BLaER1 (cell line): Measurements from ENCODE around the gene PTPRS.
"Not testable (repeated sequence)": the region's sequence is repeated elsewhere in the genome, so short reads cannot be mapped to it uniquely, and the experiment has no call there.

Experiments
- H3K27ac ChIP-seq: shearing (Covaris generic); formaldehyde crosslinking; 2 replicates; pipeline ENCODE4 v1.8.1; 2022
- H3K27me3 ChIP-seq: shearing (Covaris generic); formaldehyde crosslinking; 2 replicates; pipeline ENCODE4 v1.8.1; 2022
- H3K36me3 ChIP-seq: shearing (Covaris generic); formaldehyde crosslinking; 2 replicates; pipeline ENCODE4 v1.8.1; 2022
- H3K4me1 ChIP-seq: shearing (Covaris generic); formaldehyde crosslinking; 2 replicates; pipeline ENCODE4 v1.8.1; 2022
- H3K4me2 ChIP-seq: shearing (Covaris generic); formaldehyde crosslinking; 2 replicates; pipeline ENCODE4 v1.8.1; 2022
- H3K4me3 ChIP-seq: shearing (Covaris generic); formaldehyde crosslinking; 2 replicates; pipeline ENCODE4 v1.8.1; 2022
- H3K9ac ChIP-seq: shearing (Covaris generic); formaldehyde crosslinking; 2 replicates; pipeline ENCODE4 v1.8.1; 2022
- H3K9me3 ChIP-seq: shearing (Covaris generic); formaldehyde crosslinking; 2 replicates; pipeline ENCODE4 v1.8.1; 2022
- H4K20me1 ChIP-seq: shearing (Covaris generic); formaldehyde crosslinking; 2 replicates; pipeline ENCODE4 v1.8.1; 2022
- Cebpa-rat ChIP-seq: shearing (Covaris generic); IDR thresholded peaks from 2 replicates; pipeline ENCODE4 v1.8.1; 2022

PTPRS gene

GRCh38 chr19:5367530-5368133 lies 27.0 kb upstream of the PTPRS start:
- TF ChIP-seq Cebpa-rat, result no peak
- Histone ChIP-seq H3K27ac (no peak overlapping the region), H3K4me3 (no peak overlapping the region), H3K9ac (no peak overlapping the region), H4K20me1 (no peaks in the 10 kb centered on the region), H3K4me2 (no peak overlapping the region), H3K36me3 (no peaks in the 10 kb centered on the region), H3K27me3 (no peaks in the 10 kb centered on the region), H3K9me3 (no peaks in the 10 kb centered on the region), H3K4me1 (peaks cover 6% of the 10 kb centered on the region; the same call in 1 of the 2 replicates)

DNA sequence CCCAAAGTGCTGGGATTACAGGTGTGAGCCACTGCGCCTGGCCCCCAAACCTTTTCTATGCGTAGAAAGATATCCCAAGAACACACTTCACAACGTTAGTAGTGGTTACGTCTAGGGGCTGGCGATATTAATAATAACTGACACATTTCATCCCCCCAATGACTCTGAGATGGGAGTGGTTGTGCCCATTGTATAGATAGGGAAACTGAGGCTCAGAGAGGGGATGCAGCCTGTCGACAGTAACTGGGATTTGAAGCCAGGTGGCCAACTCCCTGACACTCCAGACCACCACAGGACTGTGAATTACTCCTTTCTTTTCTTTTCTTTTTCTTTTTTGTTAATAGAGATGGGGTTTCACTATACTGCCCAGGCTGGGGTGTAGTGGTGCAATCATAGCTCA lies 25.3 kb upstream of the PTPRS start:
- Histone ChIP-seq H3K27ac (no peak overlapping the region), H3K4me2 (no peak overlapping the region), H4K20me1 (no peaks in the 10 kb centered on the region), H3K27me3 (no peaks in the 10 kb centered on the region), H3K4me1 (peaks cover 6% of the 10 kb centered on the region; the same call in 1 of the 2 replicates), H3K9me3 (no peaks in the 10 kb centered on the region), H3K9ac (no peak overlapping the region), H3K36me3 (no peaks in the 10 kb centered on the region), H3K4me3 (no peak overlapping the region)
- no peak for TF ChIP-seq Cebpa-rat

DNA sequence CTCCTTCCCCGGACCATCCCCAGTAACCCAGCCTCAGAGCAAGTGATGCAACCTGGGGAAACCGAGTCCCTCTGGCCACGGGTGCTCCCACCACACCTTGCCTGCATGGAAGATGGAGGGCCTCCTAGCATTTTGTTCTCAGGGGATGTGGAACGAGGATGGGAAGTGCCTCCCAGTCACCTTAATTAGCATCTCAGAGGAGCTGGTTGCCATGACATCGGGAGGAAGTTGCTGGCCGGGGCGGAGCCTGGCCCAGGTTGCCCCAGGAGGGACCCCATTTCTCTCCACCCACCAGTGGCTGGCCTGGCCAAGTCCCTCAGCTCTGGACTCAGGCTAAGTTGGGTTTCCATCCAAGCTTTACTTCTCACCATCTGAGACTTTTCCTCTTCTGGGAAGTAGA lies 24.1 kb upstream of the PTPRS start:
- H3K9ac ChIP-seq, result no peak overlapping the region
- no peaks in the 10 kb centered on the region for H3K27me3 ChIP-seq
- no peaks in the 10 kb centered on the region for H4K20me1 ChIP-seq
- no peak overlapping the region; the same call in 1 of the 2 replicates for H3K4me2 ChIP-seq
- peaks cover 6% of the 10 kb centered on the region; the same call in 1 of the 2 replicates for H3K4me1 ChIP-seq
- H3K4me3 ChIP-seq, result no peak overlapping the region
- no peak for TF ChIP-seq Cebpa-rat
- no peaks in the 10 kb centered on the region for H3K36me3 ChIP-seq
- H3K27ac ChIP-seq, result no peak overlapping the region
- no peaks in the 10 kb centered on the region for H3K9me3 ChIP-seq

- H3K4me2 ChIP-seq, H3K9ac ChIP-seq, H3K4me1 ChIP-seq, H3K36me3 ChIP-seq, H3K27ac ChIP-seq, H3K9me3 ChIP-seq, H3K4me3 ChIP-seq, H3K27me3 ChIP-seq, H4K20me1 ChIP-seq: not testable (repeated sequence)
Measured at GRCh38 chr19:5361839-5362238, 21.2 kb upstream of the PTPRS start.

DNA sequence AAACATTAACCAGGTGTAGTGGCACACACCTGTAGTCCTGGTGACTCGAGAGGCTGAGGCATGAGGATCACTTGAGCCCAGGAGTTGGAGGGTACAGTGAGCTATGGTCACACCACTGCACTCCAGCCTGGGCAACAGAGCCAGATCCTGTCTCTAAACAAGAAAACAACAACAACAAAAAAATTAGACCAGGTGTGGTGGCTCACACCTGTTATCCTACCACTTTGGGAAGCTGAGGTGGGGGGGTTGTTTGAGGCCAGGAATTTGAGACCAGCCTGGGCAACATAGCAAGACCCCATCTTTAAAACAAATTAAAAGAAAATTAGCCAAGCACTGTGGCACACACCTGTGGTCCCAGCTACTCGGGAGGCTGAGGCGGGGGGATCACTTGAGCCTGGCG lies 20.8 kb upstream of the PTPRS start:
- H3K4me2 ChIP-seq, result no peak overlapping the region
- H3K9me3 ChIP-seq, result no peaks in the 10 kb centered on the region
- H4K20me1 ChIP-seq, result 0 out of 2 replicates have a peak, but pooled peaks cover 7% of the 10 kb centered on the region
- no peak for TF ChIP-seq Cebpa-rat
- H3K4me1 ChIP-seq, result peaks cover 6% of the 10 kb centered on the region; the same call in 1 of the 2 replicates
- H3K36me3 ChIP-seq, result no peaks in the 10 kb centered on the region
- no peak overlapping the region for H3K27ac ChIP-seq
- no peak overlapping the region for H3K9ac ChIP-seq
- H3K4me3 ChIP-seq, result no peak overlapping the region
- no peaks in the 10 kb centered on the region for H3K27me3 ChIP-seq

GRCh38 chr19:5360003-5360780 lies 19.6 kb upstream of the PTPRS start:
- Histone ChIP-seq H3K4me3 (no peak overlapping the region), H3K27ac (no peak overlapping the region), H3K27me3 (no peaks in the 10 kb centered on the region), H3K4me2 (no peak overlapping the region), H3K4me1 (peaks cover 11% of the 10 kb centered on the region), H3K9ac (no peak overlapping the region), H3K9me3 (no peaks in the 10 kb centered on the region), H3K36me3 (no peaks in the 10 kb centered on the region), H4K20me1 (0 out of 2 replicates have a peak, but pooled peaks cover 7% of the 10 kb centered on the region)
- no peak for TF ChIP-seq Cebpa-rat

- H4K20me1 ChIP-seq, result 0 out of 2 replicates have a peak, but pooled peaks cover 7% of the 10 kb centered on the region
- no peak overlapping the region for H3K4me3 ChIP-seq
- H3K27me3 ChIP-seq, result no peaks in the 10 kb centered on the region
- H3K9ac ChIP-seq, result no peak overlapping the region
- no peak overlapping the region for H3K4me2 ChIP-seq
- peaks cover 15% of the 10 kb centered on the region for H3K4me1 ChIP-seq
- H3K36me3 ChIP-seq, result no peaks in the 10 kb centered on the region
- H3K9me3 ChIP-seq, result no peaks in the 10 kb centered on the region
- no peak for TF ChIP-seq Cebpa-rat
- no peak overlapping the region for H3K27ac ChIP-seq
Measured at GRCh38 chr19:5358173-5358800, 17.7 kb upstream of the PTPRS start.

GRCh38 chr19:5357584-5357983 lies 17.0 kb upstream of the PTPRS start:
- 0 out of 2 replicates have a peak, but pooled peaks cover 7% of the 10 kb centered on the region for H4K20me1 ChIP-seq
- peaks cover 18% of the 10 kb centered on the region for H3K4me1 ChIP-seq
- H3K27ac ChIP-seq, result no peak overlapping the region
- no peak overlapping the region for H3K4me2 ChIP-seq
- H3K4me3 ChIP-seq, result no peak overlapping the region
- TF ChIP-seq Cebpa-rat, result no peak
- H3K9me3 ChIP-seq, result no peaks in the 10 kb centered on the region
- H3K9ac ChIP-seq, result no peak overlapping the region
- H3K27me3 ChIP-seq, result no peaks in the 10 kb centered on the region
- no peaks in the 10 kb centered on the region for H3K36me3 ChIP-seq

- no peak for TF ChIP-seq Cebpa-rat
- H3K9ac ChIP-seq, result no peak overlapping the region
- H3K36me3 ChIP-seq, result no peaks in the 10 kb centered on the region
- H4K20me1 ChIP-seq, result 0 out of 2 replicates have a peak, but pooled peaks cover 7% of the 10 kb centered on the region
- no peak overlapping the region for H3K4me2 ChIP-seq
- H3K4me3 ChIP-seq, result no peak overlapping the region
- H3K27me3 ChIP-seq, result no peaks in the 10 kb centered on the region
- H3K4me1 ChIP-seq, result peaks cover 25% of the 10 kb centered on the region
- H3K9me3 ChIP-seq, result no peaks in the 10 kb centered on the region
- no peak overlapping the region for H3K27ac ChIP-seq
Measured at GRCh38 chr19:5356918-5357317, 16.3 kb upstream of the PTPRS start.

- Histone ChIP-seq H3K4me3 (no peak overlapping the region), H3K27me3 (no peaks in the 10 kb centered on the region), H3K9ac (no peak overlapping the region), H3K4me1 (peaks cover 30% of the 10 kb centered on the region), H3K27ac (no peak overlapping the region), H3K9me3 (no peaks in the 10 kb centered on the region), H3K4me2 (no peak overlapping the region), H4K20me1 (0 out of 2 replicates have a peak, but pooled peaks cover 7% of the 10 kb centered on the region), H3K36me3 (no peaks in the 10 kb centered on the region)
- no peak for TF ChIP-seq Cebpa-rat
Measured at GRCh38 chr19:5356428-5356827, 15.8 kb upstream of the PTPRS start.
